T-helper 2 cell treated with Interferon-gamma antibody and Interleukin-4, amounts not matched to agents 5 μg/mL and 100 μg/mL, for 36 hours (primary cell): ENCODE results near the gene BACE1.
"Not testable (repeated sequence)": the region's sequence is repeated elsewhere in the genome, so short reads cannot be mapped to it uniquely, and the experiment has no call there.

ENCODE experiments used
- DNase-seq: peaks from one replicate; pipeline ENCODE4 v3.0.0; 2021; ENCODE audit warnings: low spot score
- H3K27ac Mint-ChIP-seq: one replicate; pipeline ENCODE4 v1.8.0; 2021; ENCODE audit warnings: mild to moderate bottlenecking, mixed read lengths
- H3K27me3 Mint-ChIP-seq: one replicate; pipeline ENCODE4 v1.8.0; 2021; ENCODE audit warnings: low read depth, mixed read lengths
- H3K36me3 Mint-ChIP-seq: one replicate; pipeline ENCODE4 v1.8.0; 2021; ENCODE audit warnings: low read depth, mixed read lengths
- H3K4me1 Mint-ChIP-seq: one replicate; pipeline ENCODE4 v1.8.0; 2021; ENCODE audit warnings: low read depth, mixed read lengths
- H3K4me3 Mint-ChIP-seq: one replicate; pipeline ENCODE4 v1.8.0; 2022; ENCODE audit warnings: mild to moderate bottlenecking, moderate library complexity, mixed read lengths
- H3K9me3 Mint-ChIP-seq: one replicate; pipeline ENCODE4 v1.8.0; 2021; ENCODE audit warnings: mixed read lengths

The BACE1 gene

GRCh38 chr11:117279711-117280376 is 36.2 kb downstream of the BACE1 start:
- H3K27ac Mint-ChIP-seq, result peak overlapping the region; percentile 87

GRCh38 chr11:117278347-117278746 is 37.7 kb downstream of the BACE1 start:
- no peak for DNase-seq
- Mint-ChIP-seq H3K9me3 (peaks cover 3% of the 10 kb centered on the region), H3K27me3 (no peaks in the 10 kb centered on the region), H3K4me3 (peak overlapping the region; percentile 16), H3K27ac (peak overlapping the region; percentile 70), H3K36me3 (peaks cover 32% of the 10 kb centered on the region), H3K4me1 (peaks cover 22% of the 10 kb centered on the region)

More at GRCh38 chr11:117279711-117280376, 36.2 kb downstream of the BACE1 start:
- Mint-ChIP-seq H3K4me1 (peaks cover 22% of the 10 kb centered on the region), H3K4me3 (peak overlapping the region; percentile 60), H3K36me3 (peaks cover 30% of the 10 kb centered on the region), H3K27me3 (no peaks in the 10 kb centered on the region), H3K9me3 (no peaks in the 10 kb centered on the region)
- no peak for DNase-seq

DNA sequence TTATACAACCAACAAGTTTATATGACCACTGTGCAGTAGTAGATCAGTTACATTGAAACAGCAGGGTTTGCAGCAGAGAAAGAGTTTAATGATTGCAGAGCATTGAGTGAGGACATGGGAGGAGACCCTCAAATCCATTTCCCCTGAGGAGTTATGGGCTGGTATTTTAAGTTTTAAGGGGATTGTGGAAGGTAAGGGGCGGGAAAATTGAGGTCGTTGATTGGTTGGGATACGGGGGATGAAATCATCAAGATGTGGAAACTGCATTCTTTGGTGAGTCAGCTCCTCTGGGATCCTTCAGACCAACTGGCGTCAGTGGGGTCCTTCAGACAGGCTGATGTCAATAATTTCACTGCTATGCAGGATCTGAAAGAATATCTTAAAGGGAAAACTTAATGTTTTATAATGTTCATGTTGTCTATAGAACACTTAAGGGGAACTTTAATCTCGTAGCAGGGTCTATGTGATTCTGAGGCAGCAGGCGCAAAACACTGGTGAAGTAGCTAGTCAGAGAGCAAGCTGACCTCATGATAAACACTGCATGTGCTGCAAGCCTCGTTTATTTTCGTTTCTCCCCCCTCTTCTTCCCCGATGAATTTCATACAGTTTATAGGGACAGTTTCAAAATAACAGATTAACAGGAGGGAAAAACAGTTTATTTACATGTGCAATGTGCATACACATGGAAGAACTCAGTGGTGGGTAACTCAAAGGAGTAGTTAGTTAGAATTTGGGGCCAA is 42.3 kb downstream of the BACE1 start:
- H3K36me3 Mint-ChIP-seq, result peaks cover 22% of the 10 kb centered on the region
- no peaks in the 10 kb centered on the region for H3K27me3 Mint-ChIP-seq
- H3K4me1 Mint-ChIP-seq, result peaks cover 11% of the 10 kb centered on the region
- no peak overlapping the region for H3K27ac Mint-ChIP-seq
- no peak overlapping the region for H3K4me3 Mint-ChIP-seq
- peaks cover 3% of the 10 kb centered on the region for H3K9me3 Mint-ChIP-seq
- no peak for DNase-seq

GRCh38 chr11:117272175-117272574 is 43.9 kb downstream of the BACE1 start:
- not testable (repeated sequence) for DNase-seq, H3K9me3 Mint-ChIP-seq, H3K27me3 Mint-ChIP-seq, H3K4me1 Mint-ChIP-seq, H3K27ac Mint-ChIP-seq, H3K4me3 Mint-ChIP-seq
- peaks cover 20% of the 10 kb centered on the region for H3K36me3 Mint-ChIP-seq

DNA sequence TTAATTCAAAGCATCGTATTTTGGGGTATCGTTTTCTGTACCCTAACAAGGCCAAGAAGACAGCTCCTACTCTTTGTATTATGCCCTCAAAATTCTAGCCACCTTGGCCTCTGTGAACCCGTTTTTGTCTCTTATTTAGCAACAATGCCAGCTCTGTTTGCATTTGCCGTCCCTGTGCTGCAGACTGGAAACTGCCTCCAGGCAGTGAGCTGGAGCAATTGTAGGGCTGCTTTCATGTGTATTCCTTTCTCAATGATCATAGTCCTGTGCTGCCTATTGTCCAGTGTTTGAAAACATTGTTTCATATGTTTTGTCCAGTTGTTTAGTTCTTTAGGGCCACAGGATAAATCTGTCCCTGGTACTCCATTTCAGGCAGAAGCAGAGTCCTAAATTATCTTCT is 44.8 kb downstream of the BACE1 start:
- H3K4me1 Mint-ChIP-seq, result peaks cover 8% of the 10 kb centered on the region
- H3K27ac Mint-ChIP-seq, result no peak overlapping the region
- no peak overlapping the region for H3K4me3 Mint-ChIP-seq
- no peak for DNase-seq
- H3K27me3 Mint-ChIP-seq, result no peaks in the 10 kb centered on the region
- peaks cover 3% of the 10 kb centered on the region for H3K9me3 Mint-ChIP-seq
- H3K36me3 Mint-ChIP-seq, result peaks cover 20% of the 10 kb centered on the region

DNA sequence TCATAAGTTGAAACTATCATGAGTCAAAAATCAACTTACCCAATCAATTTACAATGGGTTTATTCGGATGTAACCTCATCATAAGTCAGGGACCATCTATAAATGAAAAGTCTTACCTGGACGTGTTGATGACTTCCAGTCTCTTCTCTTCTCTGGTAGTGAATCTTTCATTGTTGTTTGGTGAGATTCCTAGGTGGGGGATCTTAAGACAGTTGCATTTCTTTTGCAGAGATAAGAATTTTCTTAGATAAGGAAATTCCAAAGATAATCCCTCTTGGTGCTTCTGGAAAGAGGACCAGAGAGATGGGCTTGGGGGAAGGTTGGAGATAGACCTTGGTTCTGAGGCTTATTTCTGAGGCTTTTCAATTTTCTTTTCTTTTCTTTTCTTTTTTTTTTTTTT is 46.2 kb downstream of the BACE1 start:
- H3K36me3 Mint-ChIP-seq, result peaks cover 12% of the 10 kb centered on the region
- no peak for DNase-seq
- H3K4me3 Mint-ChIP-seq, result no peak overlapping the region
- no peak overlapping the region for H3K27ac Mint-ChIP-seq
- no peaks in the 10 kb centered on the region for H3K4me1 Mint-ChIP-seq
- no peaks in the 10 kb centered on the region for H3K27me3 Mint-ChIP-seq
- H3K9me3 Mint-ChIP-seq, result peaks cover 3% of the 10 kb centered on the region

DNA sequence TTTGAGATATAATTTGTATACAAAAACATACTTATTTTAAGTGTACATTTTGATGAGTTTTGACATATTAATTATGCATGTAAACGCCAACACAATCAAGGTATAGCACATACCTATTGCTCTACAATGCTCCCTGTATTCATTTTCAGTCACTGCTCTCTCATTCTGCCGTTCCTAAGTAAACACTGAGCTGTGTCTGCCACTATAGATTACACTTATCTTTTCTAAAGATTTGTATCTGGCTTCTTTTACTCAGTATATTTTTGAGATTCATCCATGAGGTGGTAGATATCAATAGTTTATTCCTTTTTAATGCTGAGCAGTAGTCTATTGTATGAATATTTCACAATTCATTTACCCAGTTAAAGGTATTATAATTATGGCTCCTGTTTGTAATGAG is 50.3 kb downstream of the BACE1 start:
- no peaks in the 10 kb centered on the region for H3K4me1 Mint-ChIP-seq
- H3K27ac Mint-ChIP-seq, result no peak overlapping the region
- no peak for DNase-seq
- H3K27me3 Mint-ChIP-seq, result no peaks in the 10 kb centered on the region
- H3K36me3 Mint-ChIP-seq, result peaks cover 5% of the 10 kb centered on the region
- no peak overlapping the region for H3K4me3 Mint-ChIP-seq
- no peaks in the 10 kb centered on the region for H3K9me3 Mint-ChIP-seq

DNA sequence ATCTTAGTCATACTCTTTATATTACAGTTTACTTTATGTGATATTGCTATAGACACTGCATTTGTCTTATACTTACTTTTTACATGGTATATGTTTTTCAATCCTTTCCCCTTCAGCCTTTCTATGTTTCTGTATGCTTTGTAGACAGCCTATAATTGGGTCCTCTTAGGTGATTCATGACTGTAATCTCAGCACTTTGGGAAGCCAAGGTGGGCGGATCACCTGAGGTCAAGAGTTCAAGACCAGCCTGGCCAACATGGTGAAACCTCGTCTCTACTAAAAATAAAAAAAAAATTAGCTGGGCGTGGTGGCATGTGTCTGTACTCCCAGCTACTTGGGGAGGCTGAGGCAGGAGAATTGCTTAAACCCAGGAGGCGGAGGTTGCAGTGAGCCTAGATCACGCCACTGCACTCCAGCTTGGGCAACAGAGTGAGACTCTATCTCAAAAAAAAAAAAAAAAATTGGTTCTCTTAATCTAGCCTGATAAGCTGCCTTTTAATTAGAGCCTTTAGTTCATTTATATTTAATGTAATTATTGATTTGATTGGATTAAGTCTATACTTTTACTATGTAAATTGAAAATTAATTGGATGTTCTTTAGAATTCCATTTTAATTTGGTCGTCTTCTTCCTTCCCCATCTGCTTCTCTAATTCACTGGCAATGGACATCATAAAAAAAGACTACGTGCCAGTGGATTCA is 51.3 kb downstream of the BACE1 start:
- not testable (repeated sequence) for DNase-seq, H3K27me3 Mint-ChIP-seq, H3K27ac Mint-ChIP-seq, H3K36me3 Mint-ChIP-seq, H3K4me1 Mint-ChIP-seq, H3K9me3 Mint-ChIP-seq, H3K4me3 Mint-ChIP-seq

DNA sequence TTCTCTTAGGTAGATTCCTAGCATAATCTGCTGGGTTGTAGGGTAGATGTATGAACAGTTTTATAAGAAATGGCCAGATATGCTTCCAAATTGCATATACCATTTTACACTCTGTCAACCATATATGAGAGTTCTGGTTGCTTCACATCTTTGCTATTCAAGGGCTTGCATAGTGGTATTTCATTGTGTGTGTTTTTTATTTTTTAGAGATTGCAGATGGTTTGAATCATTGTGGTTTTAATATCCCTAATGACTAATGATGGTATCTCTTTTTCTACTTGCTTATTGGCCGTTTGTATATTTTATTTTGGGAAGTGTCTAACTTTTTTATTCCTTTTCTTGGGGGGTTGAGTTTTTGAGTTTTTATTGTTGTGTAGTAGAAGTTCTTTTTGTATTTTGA is 56.6 kb downstream of the BACE1 start:
- DNase-seq, result no peak
- Mint-ChIP-seq H3K27me3 (no peaks in the 10 kb centered on the region), H3K4me1 (peaks cover 4% of the 10 kb centered on the region), H3K4me3 (no peak overlapping the region), H3K36me3 (peaks cover 9% of the 10 kb centered on the region), H3K27ac (no peak overlapping the region), H3K9me3 (no peaks in the 10 kb centered on the region)

DNA sequence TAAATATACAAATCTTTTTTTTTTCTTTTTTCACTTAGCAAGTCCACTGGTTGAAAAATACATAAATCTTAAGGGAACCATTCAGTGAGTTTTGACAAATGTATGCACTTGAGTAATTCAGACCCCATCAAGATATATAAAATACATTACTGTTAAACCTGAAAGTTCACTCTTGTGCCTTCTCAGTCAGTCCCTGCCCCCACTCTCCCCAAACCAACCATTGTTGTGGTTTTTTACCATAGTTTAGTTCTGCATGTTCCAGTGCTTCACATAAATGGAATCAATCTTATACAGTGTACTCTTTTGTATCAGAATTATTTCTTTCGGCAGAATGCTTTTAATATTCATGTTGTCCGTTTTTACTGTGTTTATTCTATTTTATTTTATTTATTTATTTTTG is 57.5 kb downstream of the BACE1 start:
- Mint-ChIP-seq H3K4me3 (no peak overlapping the region), H3K9me3 (no peaks in the 10 kb centered on the region), H3K36me3 (peaks cover 12% of the 10 kb centered on the region), H3K4me1 (peaks cover 4% of the 10 kb centered on the region), H3K27ac (no peak overlapping the region), H3K27me3 (no peaks in the 10 kb centered on the region)
- DNase-seq, result no peak

GRCh38 chr11:117256573-117256972 is 59.5 kb downstream of the BACE1 start:
- Mint-ChIP-seq H3K27ac (no peak overlapping the region), H3K36me3 (peaks cover 12% of the 10 kb centered on the region), H3K27me3 (no peaks in the 10 kb centered on the region), H3K9me3 (no peaks in the 10 kb centered on the region), H3K4me3 (no peak overlapping the region), H3K4me1 (peaks cover 5% of the 10 kb centered on the region)
- DNase-seq, result no peak

GRCh38 chr11:117255966-117256365 is 60.1 kb downstream of the BACE1 start:
- H3K4me3 Mint-ChIP-seq, result no peak overlapping the region
- H3K36me3 Mint-ChIP-seq, result peaks cover 13% of the 10 kb centered on the region
- DNase-seq, result no peak
- peaks cover 6% of the 10 kb centered on the region for H3K4me1 Mint-ChIP-seq
- H3K27ac Mint-ChIP-seq, result no peak overlapping the region
- H3K27me3 Mint-ChIP-seq, result no peaks in the 10 kb centered on the region
- no peaks in the 10 kb centered on the region for H3K9me3 Mint-ChIP-seq

GRCh38 chr11:117251506-117251905 is 64.5 kb downstream of the BACE1 start:
- Mint-ChIP-seq H3K9me3 (no peaks in the 10 kb centered on the region), H3K27me3 (no peaks in the 10 kb centered on the region), H3K4me3 (no peak overlapping the region), H3K27ac (no peak overlapping the region), H3K36me3 (peaks cover 19% of the 10 kb centered on the region), H3K4me1 (peaks cover 4% of the 10 kb centered on the region)
- DNase-seq, result no peak

DNA sequence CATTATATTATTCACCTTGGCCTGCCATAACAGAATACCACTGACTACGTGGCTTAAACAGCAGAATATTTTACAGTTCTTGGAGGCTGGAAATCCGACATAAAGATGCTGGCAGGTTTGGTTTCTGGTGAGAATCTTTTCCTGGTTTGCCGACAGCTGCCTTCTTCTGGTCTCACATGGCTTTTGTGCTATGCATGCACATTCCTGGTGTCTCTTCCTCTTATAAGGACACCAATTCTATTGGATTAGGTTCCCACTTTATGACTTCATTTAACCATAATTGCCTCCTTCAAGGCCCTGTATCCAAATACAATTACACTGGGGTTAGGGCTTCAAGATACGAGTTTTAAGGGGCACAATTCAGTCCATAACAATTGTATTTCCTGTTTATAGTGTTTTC is 66.5 kb downstream of the BACE1 start:
- no peak for DNase-seq
- Mint-ChIP-seq H3K4me1 (peaks cover 2% of the 10 kb centered on the region), H3K27ac (no peak overlapping the region), H3K27me3 (no peaks in the 10 kb centered on the region), H3K4me3 (no peak overlapping the region), H3K36me3 (peaks cover 26% of the 10 kb centered on the region), H3K9me3 (no peaks in the 10 kb centered on the region)
